HG03060 (cell line): ENCODE measurements around the gene COL19A1.

Experiments used
- ATAC-seq: cut with Tn5 transposase; IDR thresholded peaks from one replicate; pipeline ENCODE4 v1.9.1; 2021; ENCODE audit warnings: low read depth, moderate number of reproducible peaks; ENCODE audit not compliant: unreplicated experiment

The COL19A1 gene

DNA sequence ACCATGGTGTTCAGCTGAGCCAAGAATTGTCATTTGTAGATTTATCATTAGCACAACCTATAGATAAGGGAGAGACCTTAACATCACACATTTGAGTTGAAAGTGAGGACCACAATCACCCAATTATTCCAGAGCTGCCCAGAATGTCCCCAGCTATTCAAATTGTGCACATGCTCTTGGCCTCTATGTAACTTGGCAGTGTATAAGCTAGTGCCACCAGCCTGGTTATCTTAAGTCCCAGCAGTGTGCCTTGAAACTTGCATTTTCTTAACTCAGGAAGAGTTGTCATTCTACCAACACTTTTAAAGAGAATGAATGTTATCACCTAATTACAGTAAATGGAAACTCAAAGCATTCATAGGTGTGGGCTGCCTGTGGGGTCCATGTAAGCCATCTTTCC lies 245.4 kb downstream of the COL19A1 start:
- ATAC-seq: no peak

DNA sequence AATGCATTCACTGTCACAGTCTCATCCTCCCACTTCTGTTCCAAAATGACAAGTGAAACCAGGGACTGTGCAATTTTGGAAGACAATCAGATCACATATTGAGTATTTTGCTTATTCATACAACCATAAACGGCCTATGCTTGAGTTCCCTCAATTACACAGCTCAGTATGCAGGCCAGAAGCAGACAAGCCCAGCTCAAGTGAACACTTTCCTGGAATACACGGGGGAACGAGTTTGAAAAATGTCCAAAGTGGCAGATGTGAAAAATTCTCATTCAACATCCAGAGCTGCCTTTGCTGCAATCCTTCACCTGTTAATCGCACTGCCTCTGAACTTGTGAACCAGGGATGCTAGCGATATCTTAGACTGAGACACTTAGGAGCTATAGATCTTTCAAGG lies 246.4 kb downstream of the COL19A1 start:
- ATAC-seq: no peak

DNA sequence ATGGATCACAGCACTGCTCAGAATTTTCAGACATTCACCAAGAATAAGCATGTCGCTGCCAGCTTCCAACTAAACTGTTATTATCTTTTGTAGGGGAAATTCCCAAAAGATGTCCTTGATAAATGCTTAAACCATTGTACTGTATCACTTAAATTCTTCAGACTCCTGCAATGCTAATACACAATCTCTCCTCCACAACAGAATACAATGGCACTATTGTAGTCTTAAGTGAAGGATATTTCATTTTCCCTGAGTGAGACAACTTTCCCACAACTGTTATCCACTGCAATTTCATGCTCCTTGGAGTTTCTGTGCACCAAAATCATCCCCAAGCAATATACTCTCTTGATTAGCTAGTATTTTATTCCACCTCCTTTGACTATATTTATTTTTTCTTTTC lies 246.8 kb downstream of the COL19A1 start:
- no peak for ATAC-seq

DNA sequence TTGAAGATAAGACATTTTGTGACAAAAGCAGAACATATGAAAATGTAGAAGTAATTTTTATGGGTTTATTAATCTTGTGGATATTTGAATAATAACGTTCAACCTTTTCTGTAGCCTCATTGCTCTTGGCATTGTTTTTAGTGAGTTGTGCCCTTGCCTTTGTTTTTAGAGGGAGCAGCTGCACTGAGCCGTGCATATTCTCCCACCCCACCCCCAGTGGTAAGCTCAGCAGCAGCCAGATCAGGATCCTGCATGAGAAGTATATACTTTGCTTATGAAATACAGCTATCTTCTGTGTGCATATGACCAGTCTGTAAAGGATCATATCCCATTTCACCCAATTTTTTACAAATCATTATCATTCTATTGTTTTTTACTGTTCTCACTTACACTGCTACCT lies 252.3 kb downstream of the COL19A1 start:
- no peak for ATAC-seq

DNA sequence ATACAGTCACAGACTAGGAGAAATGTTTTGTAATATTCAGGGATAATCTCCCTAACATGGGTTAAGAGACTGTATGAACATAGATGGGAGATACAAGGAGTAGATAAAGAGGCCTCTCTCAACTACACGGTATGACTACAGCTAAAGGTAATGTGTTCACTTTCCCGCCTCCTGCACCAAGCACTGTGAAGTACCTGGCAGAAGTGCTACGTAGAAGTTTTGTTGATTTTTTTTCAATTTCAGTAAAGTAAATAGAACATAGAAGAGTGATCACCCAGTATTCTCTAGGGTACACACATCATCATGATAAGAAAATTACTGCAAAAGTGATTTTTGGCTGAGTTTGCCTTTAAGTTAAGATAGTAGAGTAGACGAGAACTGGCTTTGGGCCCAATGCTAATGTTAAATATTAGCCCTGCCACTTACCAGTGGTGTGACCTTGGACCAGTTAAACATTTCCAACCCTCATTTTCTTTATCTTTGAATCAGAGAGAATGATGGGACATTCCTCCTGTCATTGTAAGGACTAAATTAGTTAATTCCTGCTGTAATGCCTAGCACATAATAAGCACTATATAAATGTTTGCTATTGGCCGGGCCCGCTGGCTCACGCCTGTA lies 253.0 kb downstream of the COL19A1 start:
- no peak for ATAC-seq

DNA sequence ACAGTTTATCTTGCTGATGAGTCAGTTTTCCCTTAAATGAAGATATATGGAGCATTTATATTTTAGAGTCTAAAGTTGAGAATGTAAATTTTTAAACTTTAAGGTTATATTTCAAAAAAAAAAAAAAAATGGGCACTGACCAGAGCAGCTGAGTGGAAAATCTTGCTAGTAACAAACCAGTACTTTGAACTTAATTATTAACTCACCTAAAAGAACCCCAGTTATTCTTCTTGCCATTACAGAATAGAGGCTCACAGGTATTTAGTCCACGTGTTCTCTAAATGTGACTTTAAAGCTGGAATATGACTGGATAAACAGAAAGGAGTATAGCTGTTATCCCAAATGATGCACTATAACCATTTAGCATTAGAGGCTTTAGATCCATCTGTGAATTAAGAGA lies 258.1 kb downstream of the COL19A1 start:
- ATAC-seq: no peak

DNA sequence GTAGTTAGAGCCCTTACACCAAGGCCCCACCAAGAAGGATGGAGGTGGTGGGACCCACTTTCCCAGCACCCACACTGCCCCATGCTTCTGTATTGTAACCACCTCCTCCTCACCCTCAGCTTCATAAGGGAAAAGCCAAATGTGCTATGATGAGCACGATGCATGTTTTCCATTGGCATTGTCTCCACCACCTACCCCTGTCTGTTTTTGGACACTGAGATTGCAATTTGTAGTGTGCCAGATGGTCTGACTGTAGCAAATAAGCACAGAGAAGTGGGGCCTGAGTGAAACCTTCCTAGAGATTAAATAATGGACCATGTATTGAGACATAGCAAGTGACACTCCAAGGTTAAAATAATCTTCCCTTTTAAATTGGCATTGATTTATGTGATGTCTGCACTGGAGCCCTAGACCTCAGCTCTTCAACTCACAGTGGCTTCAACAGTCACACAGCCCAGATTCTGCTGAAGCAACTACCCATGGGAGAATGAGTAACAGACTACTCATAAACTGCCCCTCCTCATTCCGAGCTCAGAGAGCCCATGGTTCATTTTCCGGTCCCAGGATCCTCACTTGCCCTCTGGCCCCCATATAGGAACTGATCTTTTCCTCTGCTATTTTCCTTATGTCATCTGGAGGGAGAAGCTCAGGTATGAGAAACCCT lies 258.7 kb downstream of the COL19A1 start:
- ATAC-seq: no peak

DNA sequence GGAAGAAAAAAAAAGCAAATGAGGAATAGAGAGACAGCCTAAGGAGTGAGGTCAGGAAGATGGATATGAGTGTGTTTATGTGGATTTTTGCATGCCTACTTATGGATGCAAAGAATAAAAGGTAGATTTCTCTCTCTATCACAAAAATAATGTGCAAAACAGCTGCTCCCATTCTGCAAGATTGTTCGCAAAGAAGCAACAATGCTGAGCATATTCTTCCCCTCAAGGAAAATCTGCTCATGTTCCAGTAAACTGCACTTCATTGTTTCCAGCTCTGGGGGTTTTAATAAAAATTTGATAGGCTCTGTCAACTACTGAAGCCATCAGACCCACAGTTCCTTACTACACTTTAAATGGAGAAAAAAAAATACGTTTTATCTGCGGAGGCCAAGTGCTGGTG lies 259.2 kb downstream of the COL19A1 start:
- no peak for ATAC-seq

DNA sequence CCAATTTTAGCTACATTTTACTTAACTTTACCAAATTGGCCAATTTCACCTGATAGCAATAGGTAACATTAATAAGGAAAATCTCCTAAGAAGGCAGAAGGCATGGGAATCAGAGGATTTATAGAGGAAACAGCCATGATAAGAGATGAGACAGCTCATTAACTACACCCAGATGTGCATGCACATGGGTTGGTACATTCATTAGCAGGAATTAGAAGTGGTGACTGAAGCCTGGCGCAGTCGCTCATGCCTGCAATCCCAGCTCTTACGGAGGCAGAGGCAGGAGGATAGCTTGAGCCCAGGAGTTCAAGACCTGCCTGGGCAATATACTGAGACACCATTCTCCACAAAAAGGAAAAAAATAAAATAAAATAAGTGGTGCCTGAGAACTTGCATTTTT lies 263.0 kb downstream of the COL19A1 start:
- no peak for ATAC-seq

DNA sequence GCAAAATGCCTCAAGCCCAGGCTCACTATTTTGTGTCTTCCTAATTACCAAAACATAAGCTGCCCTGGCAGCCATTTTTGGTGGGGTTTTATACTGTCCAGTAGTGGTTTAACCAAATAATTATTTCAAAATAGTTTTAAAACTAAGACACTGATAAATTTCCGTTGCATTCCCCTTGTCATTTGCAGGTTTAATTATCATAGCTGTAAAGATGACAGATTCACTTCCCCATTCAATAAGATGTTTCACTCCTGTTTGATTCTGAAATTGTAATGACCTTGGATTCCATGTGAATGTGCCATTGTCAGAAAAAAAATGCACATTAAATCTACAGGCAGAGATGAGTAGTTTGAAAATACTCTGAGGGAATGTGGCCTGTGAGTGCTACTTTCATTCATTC lies 264.5 kb downstream of the COL19A1 start:
- no peak for ATAC-seq

DNA sequence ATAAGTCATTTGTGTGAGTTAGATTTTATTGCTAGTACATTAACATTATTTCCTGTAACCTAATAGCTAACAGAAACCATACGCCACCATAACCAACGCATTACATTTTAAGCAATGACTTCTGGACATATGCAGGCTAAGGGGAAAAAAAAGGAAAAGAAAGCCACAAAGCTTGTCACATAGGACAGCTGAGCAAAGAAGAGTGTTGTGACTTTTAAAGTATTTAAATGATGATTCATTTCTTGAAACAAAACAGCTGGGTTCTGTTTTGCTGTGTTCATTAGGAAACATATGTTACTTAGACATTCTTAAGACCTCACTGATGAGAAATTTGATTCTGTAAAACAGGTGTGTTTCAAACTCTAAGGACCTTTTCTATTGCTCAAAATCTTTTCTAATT lies 265.2 kb downstream of the COL19A1 start:
- peak; percentile 96 for ATAC-seq

DNA sequence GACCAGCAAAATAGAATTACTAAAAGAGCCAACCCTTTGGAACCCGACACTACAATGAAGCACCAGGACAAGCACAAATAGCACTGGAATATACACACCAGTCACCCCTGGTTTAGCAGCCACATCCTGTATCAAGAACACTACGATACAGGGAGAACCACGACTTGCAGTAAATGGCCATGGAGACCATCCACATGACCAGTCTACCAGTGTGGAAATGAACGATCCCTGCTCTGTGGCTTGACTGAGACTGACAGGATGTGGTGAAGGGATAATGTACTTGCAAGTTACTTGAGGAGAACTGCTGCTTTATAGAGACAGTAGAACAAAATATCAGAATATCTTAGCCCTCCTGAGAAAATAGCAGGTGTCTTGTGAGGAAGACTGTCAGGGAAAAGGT lies 266.9 kb downstream of the COL19A1 start:
- ATAC-seq: no peak

DNA sequence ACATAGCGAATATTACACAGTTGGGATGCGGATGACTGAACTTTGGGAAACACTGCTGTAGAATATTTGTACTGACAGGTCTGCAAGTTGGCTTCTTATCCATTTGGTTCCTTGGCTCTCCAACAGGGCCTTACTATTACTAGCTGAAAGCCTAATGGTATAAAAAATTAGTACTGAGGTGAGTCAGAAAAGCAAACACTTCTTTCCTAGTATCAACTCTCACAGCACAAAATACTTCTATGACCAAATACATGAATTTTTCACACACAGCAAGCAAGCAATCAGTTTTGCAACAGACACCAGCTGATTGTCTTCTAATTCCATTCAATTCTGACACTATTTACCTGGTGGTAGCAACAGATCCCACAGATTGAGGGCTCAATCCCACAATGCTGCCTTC lies 268.2 kb downstream of the COL19A1 start:
- no peak for ATAC-seq

DNA sequence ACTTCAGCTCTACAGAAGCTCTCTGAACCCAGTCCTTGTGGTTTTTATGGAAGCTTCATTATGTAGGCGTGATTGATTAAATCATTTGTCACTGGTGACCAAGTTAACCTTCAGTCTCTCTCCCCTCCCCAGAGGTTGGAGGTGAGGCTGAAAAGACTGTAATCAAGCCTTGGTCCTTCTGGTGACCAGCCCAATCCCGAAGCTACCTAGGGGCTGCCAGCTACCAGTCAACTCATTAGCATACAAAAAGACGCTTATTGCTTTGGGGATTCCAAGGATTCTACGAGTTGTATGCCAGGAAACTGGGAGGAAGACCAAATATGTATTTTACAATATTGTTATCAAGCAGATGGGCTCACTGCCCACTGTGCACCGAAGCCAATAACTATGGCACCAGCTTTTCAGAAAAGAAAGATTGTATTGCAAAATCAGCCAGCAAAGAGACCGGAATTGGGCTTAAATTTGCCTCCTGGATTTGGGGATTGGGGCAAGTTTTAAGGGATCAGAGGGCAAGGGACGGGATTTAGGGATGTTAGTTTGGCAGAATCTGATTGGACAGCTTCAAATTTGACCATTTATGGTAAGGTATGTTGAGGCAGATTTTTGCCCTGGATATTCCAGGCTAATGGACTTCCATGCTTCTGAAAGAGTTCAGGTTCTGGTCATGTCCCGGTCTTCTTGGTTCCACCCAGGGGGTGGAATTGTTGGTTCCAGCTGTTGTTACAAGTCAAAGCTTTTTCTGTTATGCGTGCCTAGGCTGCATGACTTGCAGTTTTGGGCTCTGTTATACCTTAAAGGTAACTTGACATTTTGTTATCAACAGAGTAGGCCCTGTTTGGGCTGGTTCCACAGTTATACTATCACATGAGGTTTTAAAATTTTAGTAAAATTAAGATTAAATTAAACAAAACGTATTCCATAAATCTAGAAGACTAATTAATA lies 269.1 kb downstream of the COL19A1 start:
- ATAC-seq: no peak

DNA sequence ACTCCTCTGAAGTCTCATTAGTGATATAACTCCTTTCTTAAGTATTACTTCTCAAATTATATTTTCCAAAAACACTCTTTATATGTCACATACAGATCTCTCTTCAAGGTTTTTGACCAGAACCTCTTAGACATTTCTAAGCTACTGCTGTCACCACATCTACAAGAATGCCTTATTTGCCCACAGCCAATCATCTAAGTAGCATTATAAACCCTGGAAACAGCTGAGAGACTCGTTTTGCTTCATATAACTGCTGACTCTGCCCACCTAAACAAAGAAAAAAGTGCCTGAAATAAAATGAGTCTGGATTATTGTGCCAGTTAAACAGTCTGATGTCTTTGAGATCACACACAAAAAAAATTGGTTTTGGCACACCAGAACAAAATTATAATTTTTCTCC lies 270.6 kb downstream of the COL19A1 start:
- ATAC-seq: no peak

DNA sequence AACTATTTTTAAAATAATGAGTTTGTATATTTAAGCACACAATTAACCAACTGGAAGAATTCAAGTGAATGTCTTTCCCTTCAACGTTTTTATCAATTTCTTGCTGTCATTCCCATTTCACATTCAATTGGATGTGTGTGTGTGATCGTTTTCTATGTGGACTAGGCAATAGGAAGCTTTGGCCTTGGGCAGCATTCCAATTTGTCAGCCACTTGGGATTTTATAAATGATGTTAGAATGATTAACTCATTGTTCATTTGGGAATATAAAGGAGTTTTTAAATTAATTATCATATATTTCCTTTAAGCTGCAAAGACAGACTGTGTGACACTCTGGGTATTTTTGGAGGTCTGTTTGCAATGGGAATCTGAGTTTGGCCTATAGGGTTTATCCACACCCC lies 274.1 kb downstream of the COL19A1 start:
- ATAC-seq: no peak

DNA sequence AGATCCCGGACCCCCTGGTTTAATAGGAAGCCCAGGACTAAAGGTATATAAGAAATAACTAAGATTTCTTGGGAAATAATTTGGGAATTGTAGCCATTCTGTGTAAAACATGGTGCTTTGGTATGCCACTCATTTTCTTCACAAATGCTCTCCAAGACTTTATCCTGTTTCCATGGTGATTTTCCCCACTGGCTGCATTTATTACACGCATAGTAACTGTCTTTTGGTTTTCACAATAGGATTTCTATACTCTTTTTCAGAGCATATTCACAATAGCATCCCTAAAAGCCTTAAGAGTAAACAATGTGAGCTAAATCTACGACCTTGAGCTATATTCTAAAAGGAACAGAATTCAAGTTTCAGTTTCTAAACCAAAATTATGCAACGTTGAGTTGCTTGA lies 275.7 kb downstream of the COL19A1 start:
- no peak for ATAC-seq

DNA sequence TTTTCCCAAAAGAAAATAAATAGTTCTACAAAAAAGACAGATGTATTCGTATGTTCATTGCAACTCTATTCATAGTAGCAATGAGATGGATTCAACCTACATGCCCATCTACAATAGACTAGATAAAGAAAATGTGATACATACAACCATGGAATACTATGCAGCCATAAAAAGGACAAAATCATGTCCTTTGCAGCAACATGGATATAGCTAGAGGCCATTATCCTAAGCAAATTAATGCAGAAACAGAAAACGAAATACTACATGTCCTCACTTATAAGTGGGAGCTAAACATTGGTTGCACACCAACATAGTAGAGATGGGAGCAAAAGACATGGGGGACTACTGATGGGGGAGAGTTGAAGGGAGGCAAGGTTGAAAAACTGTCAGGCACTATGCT lies 278.8 kb downstream of the COL19A1 start:
- ATAC-seq: no peak

DNA sequence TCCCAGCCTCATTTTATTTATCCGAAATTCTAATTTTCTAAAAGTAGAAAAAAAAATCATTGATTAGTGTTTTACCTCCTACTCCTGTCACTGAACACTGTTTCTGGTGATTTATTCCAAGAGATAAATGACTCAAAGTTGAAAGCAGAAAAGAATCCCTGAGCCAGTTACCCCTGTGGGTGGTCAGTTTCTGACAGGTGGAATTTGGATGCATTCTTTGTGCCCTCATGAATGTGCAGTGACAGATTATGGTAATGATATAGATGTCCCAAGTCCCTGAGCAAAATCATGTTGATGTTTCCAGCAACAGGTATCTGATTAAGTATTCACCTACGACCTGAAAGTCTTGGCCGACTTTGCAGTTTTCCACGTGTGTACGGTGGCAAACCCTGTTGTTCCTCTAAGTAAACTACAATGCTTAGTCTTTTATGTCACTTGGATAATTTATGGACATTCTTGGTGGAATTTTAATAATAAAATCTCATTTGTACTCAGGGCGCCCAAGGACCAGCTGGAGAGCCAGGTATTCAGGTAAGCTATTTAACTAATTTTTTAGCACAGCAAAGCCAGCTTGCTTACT lies 282.9 kb downstream of the COL19A1 start:
- ATAC-seq: no peak

DNA sequence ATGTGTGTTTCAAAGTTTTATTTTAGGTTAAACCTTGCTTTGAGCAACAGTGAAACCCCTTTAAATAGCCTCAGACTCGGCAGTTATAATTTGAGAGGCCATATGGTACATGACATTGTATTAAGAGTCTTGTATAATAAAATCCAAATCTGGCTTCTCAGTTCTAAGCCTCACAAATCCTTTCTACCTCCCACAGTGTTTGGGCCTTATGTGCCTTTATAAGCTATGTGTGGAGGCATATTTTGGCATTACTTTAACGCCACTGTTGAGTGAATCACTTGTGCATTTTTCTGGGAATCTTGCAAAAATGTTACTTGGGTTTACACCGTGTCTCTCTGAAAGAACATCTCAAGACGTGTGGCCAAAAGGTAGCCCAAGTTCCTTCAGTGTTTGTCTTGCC lies 284.2 kb downstream of the COL19A1 start:
- ATAC-seq: no peak

DNA sequence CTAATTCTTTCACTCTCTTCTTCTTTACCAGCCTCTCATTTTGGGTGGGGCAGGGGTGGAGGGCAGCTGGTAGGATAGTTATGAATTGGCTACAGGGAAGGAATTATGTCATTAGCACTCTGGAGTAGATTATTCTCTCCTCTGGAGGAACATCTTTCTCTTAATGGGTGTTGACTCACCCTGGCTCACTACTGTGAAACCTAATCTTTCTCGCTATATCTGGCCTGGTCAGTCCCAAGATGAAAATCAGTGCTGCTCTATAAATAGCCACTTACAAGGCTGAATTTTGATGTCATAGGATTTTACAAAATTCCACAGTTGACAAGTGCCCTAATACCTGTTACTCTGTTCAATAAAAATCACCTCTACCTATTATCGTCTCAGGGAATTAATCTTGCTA lies 285.3 kb downstream of the COL19A1 start:
- no peak for ATAC-seq
